ENCODE results near the gene ST14.

DNA sequence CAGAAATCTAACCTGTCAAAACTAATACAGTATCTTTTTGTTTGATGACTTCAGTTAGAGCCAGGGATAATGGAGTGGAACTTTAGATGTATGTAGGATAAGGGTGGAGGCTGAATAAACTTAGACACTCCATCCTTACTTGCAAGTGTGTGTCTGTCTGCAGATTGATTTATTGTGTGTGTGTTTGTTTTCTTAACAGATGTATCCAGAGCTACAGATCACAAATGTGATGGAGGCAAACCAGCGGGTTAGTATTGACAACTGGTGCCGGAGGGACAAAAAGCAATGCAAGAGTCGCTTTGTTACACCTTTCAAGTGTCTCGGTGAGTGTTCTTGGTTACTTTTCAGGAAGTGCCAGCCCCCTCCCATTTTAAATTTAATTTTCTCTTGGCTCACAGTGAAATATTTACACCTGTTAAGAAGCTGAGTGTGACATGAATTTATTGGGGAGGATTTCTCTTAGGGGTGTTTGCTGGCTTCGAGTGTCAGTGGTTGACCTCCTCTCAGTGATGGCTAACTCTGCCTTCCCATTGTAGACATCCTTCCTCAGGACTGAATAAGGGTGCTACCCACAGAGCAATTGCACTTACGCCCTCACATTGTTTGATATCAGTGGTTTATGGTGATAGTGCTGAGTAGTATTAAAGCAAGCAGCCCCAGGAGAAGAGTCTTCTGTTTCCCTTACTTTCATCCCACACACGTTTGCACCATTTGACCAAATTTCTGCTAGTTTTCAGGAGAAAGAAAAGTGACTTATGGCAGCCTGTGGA lies 49.1 kb upstream of the ST14 start:
- TF ChIP-seq, protein P1, sequence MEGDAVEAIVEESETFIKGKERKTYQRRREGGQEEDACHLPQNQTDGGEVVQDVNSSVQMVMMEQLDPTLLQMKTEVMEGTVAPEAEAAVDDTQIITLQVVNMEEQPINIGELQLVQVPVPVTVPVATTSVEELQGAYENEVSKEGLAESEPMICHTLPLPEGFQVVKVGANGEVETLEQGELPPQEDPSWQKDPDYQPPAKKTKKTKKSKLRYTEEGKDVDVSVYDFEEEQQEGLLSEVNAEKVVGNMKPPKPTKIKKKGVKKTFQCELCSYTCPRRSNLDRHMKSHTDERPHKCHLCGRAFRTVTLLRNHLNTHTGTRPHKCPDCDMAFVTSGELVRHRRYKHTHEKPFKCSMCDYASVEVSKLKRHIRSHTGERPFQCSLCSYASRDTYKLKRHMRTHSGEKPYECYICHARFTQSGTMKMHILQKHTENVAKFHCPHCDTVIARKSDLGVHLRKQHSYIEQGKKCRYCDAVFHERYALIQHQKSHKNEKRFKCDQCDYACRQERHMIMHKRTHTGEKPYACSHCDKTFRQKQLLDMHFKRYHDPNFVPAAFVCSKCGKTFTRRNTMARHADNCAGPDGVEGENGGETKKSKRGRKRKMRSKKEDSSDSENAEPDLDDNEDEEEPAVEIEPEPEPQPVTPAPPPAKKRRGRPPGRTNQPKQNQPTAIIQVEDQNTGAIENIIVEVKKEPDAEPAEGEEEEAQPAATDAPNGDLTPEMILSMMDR (IDR thresholded peaks at IDR 0.05): no peak
- no peak for TF ChIP-seq POLR2A (IDR thresholded peaks at IDR 0.05)
- no peak for TF ChIP-seq POLR2AphosphoS5 (IDR thresholded peaks at IDR 0.05)
- no peak for TF ChIP-seq EP300 (IDR thresholded peaks at IDR 0.05)
